ENCODE results near the gene PARD3B. TPM values are rescaled to one million over a fixed set of nuclear protein-coding genes. Genes with fewer than 3 reads are reported as not detected.

Gene PARD3B
- total and polyA plus RNA-seq, 2 experiments from 2014 or later = 3.5 to 4.4 TPM

- TF ChIP-seq ZNF462 (CRISPR knock-in tag; IDR thresholded peaks at IDR 0.05) = no peak
- TF ChIP-seq EZH2 (IDR thresholded peaks at IDR 0.05; ENCODE audit: low read depth, unreplicated experiment) = no peak
- TF ChIP-seq EZH2phosphoT487 (IDR thresholded peaks at IDR 0.05; ENCODE audit: unreplicated experiment) = no peak
- no peak for TF ChIP-seq ZNF114 (CRISPR knock-in tag; IDR thresholded peaks at IDR 0.05)
These were observed 160.1 kb downstream of the PARD3B start (continued) for GRCh38 chr2:204705243-204705932.

- DNase-seq (ENCODE audit: low spot score) = no peak
- Histone ChIP-seq H3K9me2 (ENCODE audit: insufficient read depth) (no peaks in the 10 kb centered on the region), H3K27ac (ENCODE audit: low read depth) (no peak overlapping the region), H3K79me2 (replicated peaks; ENCODE audit: insufficient read depth) (no peaks in the 10 kb centered on the region), H3K27me3 (ENCODE audit: insufficient read depth) (no peaks in the 10 kb centered on the region), H3F3A (replicated peaks; ENCODE audit: low read depth) (no peaks in the 10 kb centered on the region), H2AFZ (no peak overlapping the region), H3K36me3 (ENCODE audit: insufficient read depth) (no peaks in the 10 kb centered on the region), H3K4me3 (no peak overlapping the region), H3K4me2 (no peak overlapping the region), H3K4me1 (ENCODE audit: insufficient read depth) (no peaks in the 10 kb centered on the region), H4K20me1 (replicated peaks; ENCODE audit: insufficient read depth) (no peaks in the 10 kb centered on the region)
- ATAC-seq = no peak
- no peaks in the 10 kb centered on the region for H3K36me3 Mint-ChIP-seq (ENCODE audit: low read depth)
- no peaks in the 10 kb centered on the region for H3K27me3 Mint-ChIP-seq (ENCODE audit: insufficient read depth, low read depth, poor library complexity)
- no peak overlapping the region for H3K27ac Mint-ChIP-seq
- no peak overlapping the region for H3K4me3 Mint-ChIP-seq
- TF ChIP-seq ETS1 (IDR thresholded peaks at IDR 0.05) = no peak
- no peak for TF ChIP-seq POLR2AphosphoS5 (IDR thresholded peaks at IDR 0.05; ENCODE audit: low read depth)
- no peak for TF ChIP-seq JUNB (IDR thresholded peaks at IDR 0.05; ENCODE audit: unreplicated experiment)
- no peak for TF ChIP-seq STAT1 (IDR thresholded peaks at IDR 0.05; ENCODE audit: unreplicated experiment)
- no peak for TF ChIP-seq REST (IDR thresholded peaks at IDR 0.05; ENCODE audit: unreplicated experiment)
- TF ChIP-seq ZNF331 (CRISPR knock-in tag; IDR thresholded peaks at IDR 0.05; ENCODE audit: low read depth) = no peak
- no peak for TF ChIP-seq CREB1 (CRISPR knock-in tag; IDR thresholded peaks at IDR 0.05; ENCODE audit: low read depth)
- TF ChIP-seq EZH2phosphoT487 (IDR thresholded peaks at IDR 0.05; ENCODE audit: unreplicated experiment) = no peak
- no peaks in the 10 kb centered on the region for H3K9me3 Mint-ChIP-seq
- peaks cover 2% of the 10 kb centered on the region; the same call in 1 of the 3 replicates for H3K4me1 Mint-ChIP-seq
These were observed 161.7 kb downstream of the PARD3B start for GRCh38 chr2:204706939-204707338.
